Inferior parietal cortex (tissue), 1 donor: ENCODE data around the gene OR51B2.
"Not testable (repeated sequence)": the region's sequence is repeated elsewhere in the genome, so short reads cannot be mapped to it uniquely, and the experiment has no call there.

ENCODE experiments used
- DNase-seq: peaks from one replicate; pipeline ENCODE4 v3.0.0-alpha.2; 2016; ENCODE audit errors: extremely low spot score

Gene OR51B2

GRCh38 chr11:5310423-5310822 lies 13.7 kb downstream of the OR51B2 start:
- DNase-seq = no peak

GRCh38 chr11:5307256-5308019 lies 16.7 kb downstream of the OR51B2 start:
- DNase-seq = no peak

GRCh38 chr11:5304046-5304445 lies 20.1 kb downstream of the OR51B2 start:
- no peak for DNase-seq

GRCh38 chr11:5303626-5304025 lies 20.5 kb downstream of the OR51B2 start:
- no peak for DNase-seq

GRCh38 chr11:5301846-5302245 lies 22.3 kb downstream of the OR51B2 start, which contains the start of gene OR51B4:
Gene OR51B4, minus strand, starts transcription at chr11:5301946. Its CDS starts 0 bp downstream, at chr11:5301946.
- DNase-seq = no peak

- no peak for DNase-seq
These were observed 23.8 kb downstream of the OR51B2 start for GRCh38 chr11:5300251-5300650.

GRCh38 chr11:5298451-5298850 lies 25.6 kb downstream of the OR51B2 start:
- no peak for DNase-seq

GRCh38 chr11:5297721-5298323 lies 26.3 kb downstream of the OR51B2 start:
- DNase-seq = no peak

- not testable (repeated sequence) for DNase-seq
These were observed 29.6 kb downstream of the OR51B2 start for GRCh38 chr11:5294342-5294995.

- no peak for DNase-seq
These were observed 31.1 kb downstream of the OR51B2 start for GRCh38 chr11:5293028-5293427.

GRCh38 chr11:5291207-5291838 lies 32.8 kb downstream of the OR51B2 start:
- DNase-seq = no peak

- DNase-seq = no peak
These were observed 34.0 kb downstream of the OR51B2 start for GRCh38 chr11:5290106-5290505.

- no peak for DNase-seq
These were observed 34.4 kb downstream of the OR51B2 start for GRCh38 chr11:5289696-5290095.

- DNase-seq = no peak
These were observed 35.1 kb downstream of the OR51B2 start for GRCh38 chr11:5288906-5289550.

- peak; percentile 25 for DNase-seq
These were observed 35.8 kb downstream of the OR51B2 start for GRCh38 chr11:5288108-5288905.

- DNase-seq = no peak
These were observed 37.2 kb downstream of the OR51B2 start for GRCh38 chr11:5286901-5287300.

- DNase-seq = no peak
These were observed 37.7 kb downstream of the OR51B2 start for GRCh38 chr11:5286351-5286750.

GRCh38 chr11:5285703-5286340 lies 38.3 kb downstream of the OR51B2 start:
- DNase-seq = no peak

- no peak for DNase-seq
These were observed 39.5 kb downstream of the OR51B2 start for GRCh38 chr11:5284637-5285036.

GRCh38 chr11:5283882-5284281 lies 40.2 kb downstream of the OR51B2 start:
- no peak for DNase-seq

- DNase-seq = no peak
These were observed 41.0 kb downstream of the OR51B2 start for GRCh38 chr11:5283086-5283485.
